HUES6 (cell line): ENCODE measurements around the gene FLRT1.

Experiments
- H3K27ac ChIP-seq: 2 replicates; pipeline ENCODE4 v1.7.0; 2013; ENCODE audit warnings: low read depth, mild to moderate bottlenecking, low read length, inconsistent platforms
- H3K27me3 ChIP-seq: 2 replicates; pipeline ENCODE4 v1.6.1; 2013; ENCODE audit warnings: low read length; ENCODE audit not compliant: control insufficient read depth, insufficient read depth
- H3K36me3 ChIP-seq: 2 replicates; pipeline ENCODE4 v1.6.1; 2013; ENCODE audit warnings: low read length; ENCODE audit not compliant: control insufficient read depth, insufficient read depth
- H3K4me1 ChIP-seq: 2 replicates; pipeline ENCODE4 v1.6.1; 2013; ENCODE audit warnings: low read length; ENCODE audit not compliant: control insufficient read depth, insufficient read depth
- H3K4me3 ChIP-seq: 2 replicates; pipeline ENCODE4 v1.5.1; 2013; ENCODE audit warnings: low read depth, low read length
- H3K9ac ChIP-seq: one replicate; pipeline ENCODE4 v1.6.1; 2013; ENCODE audit warnings: mild to moderate bottlenecking, low read length
- H3K9me3 ChIP-seq: 2 replicates; pipeline ENCODE4 v1.6.1; 2013; ENCODE audit warnings: low read depth, low read length; ENCODE audit not compliant: control insufficient read depth, insufficient read depth

FLRT1 gene

DNA sequence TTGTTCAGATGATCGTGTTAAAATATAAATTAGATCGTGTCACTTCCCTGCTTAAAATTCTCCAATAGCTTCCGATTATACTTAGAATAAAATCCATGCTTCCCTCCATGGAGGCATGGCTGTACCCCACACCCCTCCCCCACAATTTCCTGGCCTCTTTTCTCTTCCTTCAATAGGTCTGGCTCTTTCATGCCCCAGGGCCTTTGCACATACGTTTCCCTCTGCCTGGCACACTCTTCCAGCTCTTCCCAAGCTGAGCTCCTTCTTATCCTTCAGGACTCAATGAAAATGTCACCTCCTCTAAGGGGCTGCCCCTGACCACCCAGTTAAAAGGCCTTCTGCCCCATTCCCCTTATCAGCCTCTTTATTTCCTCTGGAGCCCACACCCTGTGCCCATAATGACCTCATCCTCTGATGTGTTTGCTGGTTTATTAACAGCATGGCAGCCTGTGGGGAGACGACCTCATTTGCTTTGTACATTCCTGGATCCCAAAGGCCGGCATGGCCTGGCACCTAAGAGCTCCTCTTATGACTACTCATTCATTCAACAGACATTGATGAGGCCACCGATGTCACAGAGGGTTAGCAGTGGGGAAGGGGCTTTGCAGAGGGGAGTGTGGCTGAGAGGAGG is 9.0 kb upstream of the FLRT1 start:
- H3K4me3 ChIP-seq, result no peak overlapping the region
- no peaks in the 10 kb centered on the region for H3K36me3 ChIP-seq
- H3K27ac ChIP-seq, result no peak overlapping the region
- H3K4me1 ChIP-seq, result peaks cover 55% of the 10 kb centered on the region
- no peaks in the 10 kb centered on the region for H3K9me3 ChIP-seq
- no peak overlapping the region for H3K9ac ChIP-seq
- H3K27me3 ChIP-seq, result peaks cover 31% of the 10 kb centered on the region

GRCh38 chr11:64027651-64028397 is 7.9 kb upstream of the FLRT1 start:
- Histone ChIP-seq H3K9ac (peak overlapping the region; percentile 42), H3K27me3 (peaks cover 42% of the 10 kb centered on the region), H3K9me3 (no peaks in the 10 kb centered on the region), H3K36me3 (no peaks in the 10 kb centered on the region), H3K4me1 (peaks cover 47% of the 10 kb centered on the region), H3K27ac (no peak overlapping the region; the same call in 1 of the 2 replicates), H3K4me3 (peak overlapping the region; percentile 37; the same call in 1 of the 2 replicates)

- Histone ChIP-seq H3K36me3 (no peaks in the 10 kb centered on the region), H3K9ac (peak overlapping the region; percentile 42), H3K27ac (no peak overlapping the region; the same call in 1 of the 2 replicates), H3K27me3 (peaks cover 48% of the 10 kb centered on the region), H3K4me3 (peak overlapping the region; percentile 37; the same call in 1 of the 2 replicates), H3K4me1 (peaks cover 44% of the 10 kb centered on the region), H3K9me3 (no peaks in the 10 kb centered on the region)
These were observed 7.2 kb upstream of the FLRT1 start for GRCh38 chr11:64028398-64029115.

DNA sequence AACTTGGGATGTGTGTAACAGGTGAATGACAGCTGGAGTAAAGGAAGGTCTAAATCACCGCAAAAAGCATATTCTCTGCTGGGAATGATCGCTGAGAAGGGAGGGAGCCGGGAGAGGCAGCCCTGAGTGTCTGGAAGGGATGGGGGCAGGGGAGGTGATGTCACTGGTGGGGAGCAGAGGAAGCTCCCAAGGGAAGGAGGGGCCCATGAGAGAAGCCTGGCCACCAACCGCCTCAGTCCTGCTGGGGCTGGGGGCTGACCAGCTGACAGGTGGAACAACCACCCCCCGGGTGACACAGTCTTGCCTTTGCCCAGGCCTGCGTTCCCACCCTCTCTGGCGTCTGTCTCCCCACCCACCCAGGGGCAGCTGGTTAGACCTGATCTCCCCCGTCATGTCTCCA is 6.0 kb upstream of the FLRT1 start:
- Histone ChIP-seq H3K27ac (no peak overlapping the region), H3K36me3 (no peaks in the 10 kb centered on the region), H3K9ac (no peak overlapping the region), H3K4me3 (no peak overlapping the region), H3K27me3 (peaks cover 61% of the 10 kb centered on the region), H3K4me1 (peaks cover 35% of the 10 kb centered on the region), H3K9me3 (no peaks in the 10 kb centered on the region)

DNA sequence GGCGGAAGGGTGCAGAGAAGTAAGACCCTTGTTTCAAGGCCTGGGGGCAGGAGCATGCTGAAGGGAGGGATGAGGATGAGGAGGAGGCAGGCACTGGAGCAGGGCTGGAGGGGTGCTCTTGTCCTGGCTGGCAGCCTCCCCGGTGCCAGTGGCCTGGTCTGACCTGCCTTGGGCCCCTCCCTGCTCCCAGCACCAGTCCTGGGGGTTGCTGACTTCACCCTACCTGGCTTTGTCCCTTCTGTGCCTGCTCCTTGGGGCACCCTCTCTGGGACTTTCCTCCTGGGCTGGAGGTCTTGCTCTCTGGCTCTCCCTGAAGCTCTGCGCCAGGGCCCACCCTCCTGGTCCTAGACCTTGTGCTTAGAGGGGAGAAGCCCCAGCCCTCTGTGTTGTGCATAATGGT is 4.7 kb upstream of the FLRT1 start:
- Histone ChIP-seq H3K27me3 (peaks cover 70% of the 10 kb centered on the region), H3K9me3 (no peaks in the 10 kb centered on the region), H3K27ac (no peak overlapping the region), H3K4me3 (no peak overlapping the region), H3K36me3 (no peaks in the 10 kb centered on the region), H3K4me1 (peaks cover 32% of the 10 kb centered on the region), H3K9ac (no peak overlapping the region)

DNA sequence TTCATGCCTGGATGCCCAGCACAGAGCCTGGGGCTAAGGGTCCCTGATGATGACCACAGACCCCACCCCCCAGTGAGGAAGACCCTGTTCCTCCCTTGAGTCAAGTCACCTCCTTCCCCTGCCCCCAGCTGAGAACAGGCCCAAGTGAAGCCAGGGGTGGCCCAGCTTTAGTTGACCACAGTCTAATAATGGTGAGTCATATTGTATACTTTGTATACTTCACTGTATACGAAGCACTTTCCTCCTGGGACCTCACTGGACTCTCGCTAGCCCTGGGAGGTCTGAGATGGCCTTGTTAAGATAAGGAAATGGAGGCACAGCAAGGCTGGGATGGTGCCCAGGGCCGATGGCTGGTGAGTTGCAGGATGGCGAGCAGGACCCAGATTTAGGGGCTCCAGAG is 3.7 kb upstream of the FLRT1 start:
- Histone ChIP-seq H3K27ac (no peak overlapping the region), H3K9ac (no peak overlapping the region), H3K36me3 (no peaks in the 10 kb centered on the region), H3K4me1 (peaks cover 32% of the 10 kb centered on the region), H3K9me3 (no peaks in the 10 kb centered on the region), H3K4me3 (no peak overlapping the region), H3K27me3 (peaks cover 80% of the 10 kb centered on the region)

DNA sequence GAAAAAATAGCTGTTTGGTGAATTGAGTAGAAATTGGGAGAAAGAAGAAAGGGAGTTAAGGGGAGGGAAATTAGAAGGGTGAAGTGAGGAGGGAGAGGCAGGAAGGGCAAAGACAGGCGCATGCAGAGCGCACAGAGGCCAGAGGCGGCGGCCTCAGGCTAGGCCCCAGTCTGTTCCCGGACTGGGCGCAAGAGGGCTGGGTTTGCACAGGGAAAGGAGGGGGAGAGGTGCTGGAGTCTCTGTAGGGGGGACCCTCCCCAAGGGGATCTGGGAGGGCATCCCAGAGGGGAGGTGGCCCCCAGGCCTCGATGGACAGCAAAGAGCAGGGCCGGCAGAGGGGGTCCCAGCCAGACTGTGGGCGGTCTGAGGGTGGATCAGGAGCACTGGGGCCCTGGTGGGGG is 1.3 kb upstream of the FLRT1 start:
- Histone ChIP-seq H3K4me1 (peaks cover 13% of the 10 kb centered on the region), H3K27ac (no peak overlapping the region), H3K4me3 (no peak overlapping the region), H3K9ac (no peak overlapping the region), H3K9me3 (no peaks in the 10 kb centered on the region), H3K27me3 (peaks cover 96% of the 10 kb centered on the region), H3K36me3 (no peaks in the 10 kb centered on the region)

DNA sequence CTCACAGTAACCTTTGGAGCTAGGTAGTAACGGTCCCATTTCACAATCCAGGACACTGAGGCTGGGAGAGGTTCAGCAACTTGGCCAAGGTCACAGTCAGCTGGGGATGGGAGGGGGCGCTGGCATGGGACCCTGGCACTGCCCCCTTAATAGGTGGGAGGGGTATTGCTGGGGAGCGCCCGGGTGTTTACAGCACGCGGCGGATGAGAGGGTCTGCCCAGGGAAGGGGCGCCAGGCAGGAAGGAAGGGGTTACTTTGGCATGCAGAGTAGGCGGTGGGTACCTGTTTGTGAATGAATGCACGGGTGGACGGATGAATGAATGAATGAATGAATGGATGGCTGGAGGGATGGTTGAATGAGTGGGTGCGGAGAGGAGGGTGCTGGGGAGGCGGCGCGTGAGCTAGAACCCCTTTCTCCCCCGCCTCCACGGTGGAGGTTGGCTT is 628 bp upstream of the FLRT1 start:
- H3K4me1 ChIP-seq, result peaks cover 13% of the 10 kb centered on the region
- no peak overlapping the region for H3K27ac ChIP-seq
- H3K9me3 ChIP-seq, result no peaks in the 10 kb centered on the region
- H3K36me3 ChIP-seq, result no peaks in the 10 kb centered on the region
- H3K9ac ChIP-seq, result no peak overlapping the region
- peaks cover 96% of the 10 kb centered on the region for H3K27me3 ChIP-seq
- peak overlapping the region; percentile 45 for H3K4me3 ChIP-seq

DNA sequence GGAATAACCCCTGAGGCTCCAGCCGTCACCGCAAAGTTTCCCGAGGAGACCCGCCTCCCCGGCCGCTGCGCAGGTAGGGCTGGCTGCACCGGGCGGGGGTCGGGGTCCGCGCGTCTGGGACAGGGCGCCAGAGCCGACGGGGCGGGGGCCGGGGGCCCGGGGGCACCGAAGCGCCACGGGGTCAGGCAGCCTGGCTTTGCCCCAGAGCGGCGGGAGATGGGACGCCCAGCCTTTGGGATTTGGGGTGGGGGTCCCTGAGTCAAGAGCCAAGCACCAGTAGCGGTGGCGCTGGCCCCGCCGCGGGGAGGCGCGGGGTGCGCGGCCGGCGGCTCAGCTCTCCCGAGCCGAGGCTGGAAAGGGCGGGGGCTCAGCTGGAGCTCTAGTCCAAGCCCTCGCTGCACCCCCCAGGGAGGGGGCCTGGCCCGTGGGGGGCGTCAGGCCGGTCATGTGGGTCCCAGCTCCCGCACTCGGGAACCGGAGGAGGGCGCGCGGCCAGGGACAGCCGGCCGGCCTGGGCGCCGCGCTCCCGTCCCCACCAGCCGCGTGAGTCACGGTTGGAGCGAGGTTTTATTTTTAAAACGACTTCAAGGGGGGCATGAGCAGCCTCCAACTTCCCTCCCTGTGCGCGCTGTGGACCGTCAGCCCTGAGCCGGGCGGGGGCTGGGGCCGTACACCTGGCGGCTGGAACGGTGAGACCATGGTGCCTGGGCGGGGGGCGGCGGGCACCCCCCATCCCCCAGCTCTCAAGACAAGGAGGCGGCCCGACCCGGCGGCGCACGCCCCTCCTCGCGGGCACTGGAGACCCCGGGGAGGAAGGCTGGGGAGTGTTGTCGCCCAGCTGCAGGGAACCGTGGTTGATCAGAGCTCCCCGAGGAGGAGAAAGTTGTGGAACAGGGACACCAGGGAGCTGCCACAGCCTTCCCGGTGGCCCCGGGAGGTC is 626 bp downstream of the FLRT1 start:
- Histone ChIP-seq H3K4me1 (peaks cover 13% of the 10 kb centered on the region), H3K36me3 (no peaks in the 10 kb centered on the region), H3K27ac (no peak overlapping the region), H3K4me3 (peak overlapping the region; percentile 58), H3K9ac (peak overlapping the region; percentile 6), H3K9me3 (no peaks in the 10 kb centered on the region), H3K27me3 (peaks cover 93% of the 10 kb centered on the region)

GRCh38 chr11:64037027-64037634 is 1.4 kb downstream of the FLRT1 start:
- H3K9me3 ChIP-seq, result no peaks in the 10 kb centered on the region
- H3K27ac ChIP-seq, result no peak overlapping the region
- H3K27me3 ChIP-seq, result peaks cover 93% of the 10 kb centered on the region
- H3K36me3 ChIP-seq, result no peaks in the 10 kb centered on the region
- no peak overlapping the region for H3K9ac ChIP-seq
- peaks cover 13% of the 10 kb centered on the region for H3K4me1 ChIP-seq
- peak overlapping the region; percentile 58 for H3K4me3 ChIP-seq
